HFFc6 (cell line): Measurements from ENCODE around the gene MRPL46. TPM values are rescaled to one million over a fixed set of nuclear protein-coding genes. Genes with fewer than 3 reads are reported as not detected.

Source experiments
- DNase-seq: peaks from one replicate; pipeline ENCODE4 v3.0.0-alpha.2; 2018
- H3K27ac Mint-ChIP-seq: 2 replicates; pipeline ENCODE4 v1.8.0; 2020; ENCODE audit warnings: mild to moderate bottlenecking, mixed read lengths
- H3K27me3 Mint-ChIP-seq: 2 replicates; pipeline ENCODE4 v1.8.0; 2021; ENCODE audit warnings: mild to moderate bottlenecking, moderate library complexity, mixed read lengths; ENCODE audit not compliant: insufficient read depth
- H3K36me3 Mint-ChIP-seq: 2 replicates; pipeline ENCODE4 v1.8.0; 2021; ENCODE audit warnings: low read depth, mixed read lengths
- H3K4me1 Mint-ChIP-seq: 2 replicates; pipeline ENCODE4 v1.8.0; 2020; ENCODE audit warnings: low read depth, mixed read lengths
- H3K4me3 Mint-ChIP-seq: 2 replicates; pipeline ENCODE4 v1.8.0; 2020; ENCODE audit warnings: mild to moderate bottlenecking, moderate library complexity, mixed read lengths
- H3K9me3 Mint-ChIP-seq: 2 replicates; pipeline ENCODE4 v1.8.0; 2020; ENCODE audit warnings: mild to moderate bottlenecking, mixed read lengths
- CTCF ChIP-seq: fragments of 200-600 bp; sonication (generic); IDR thresholded peaks from 2 replicates; pipeline ENCODE4 v1.5.0; 2021; ENCODE audit warnings: antibody characterized with exemption, mild to moderate bottlenecking
- total RNA-seq, 6 experiments: library from RNA; stranded (reverse); fragmentation: NEBNext Ultra II Directional; extraction: Animal tissue kit (Norgen Biotek cat#: 25700); gene quantifications; 2 replicates in 1 of 6; 3 replicates in 5 of 6; pipeline ENCODE4 v1.2.3, GENCODE V29; 2021

MRPL46 gene
- total RNA-seq, 6 experiments from 2014 or later, result 27.3 to 31.3 (median 29.0) TPM

- Mint-ChIP-seq H3K4me3 (no peak overlapping the region; the same call in 1 of the 2 replicates), H3K27ac (no peak overlapping the region), H3K36me3 (no peaks in the 10 kb centered on the region), H3K4me1 (peaks cover 34% of the 10 kb centered on the region), H3K27me3 (peaks cover 2% of the 10 kb centered on the region), H3K9me3 (no peaks in the 10 kb centered on the region)
- DNase-seq, result peak; percentile 62
- peak; percentile 99 for TF ChIP-seq CTCF
Measured at GRCh38 chr15:88450125-88450798, 16.9 kb downstream of the MRPL46 start.

- H3K9me3 Mint-ChIP-seq, result peaks cover under 1% of the 10 kb centered on the region; the same call in 1 of the 2 replicates
- H3K4me3 Mint-ChIP-seq, result no peak overlapping the region
- no peak for DNase-seq
- H3K27ac Mint-ChIP-seq, result no peak overlapping the region
- peaks cover 27% of the 10 kb centered on the region for H3K4me1 Mint-ChIP-seq
- no peaks in the 10 kb centered on the region for H3K36me3 Mint-ChIP-seq
- TF ChIP-seq CTCF, result no peak
- peaks cover 2% of the 10 kb centered on the region; the same call in 1 of the 2 replicates for H3K27me3 Mint-ChIP-seq
Measured at GRCh38 chr15:88449581-88449980, 17.6 kb downstream of the MRPL46 start.

GRCh38 chr15:88448991-88449461, 18.2 kb downstream of the MRPL46 start:
- Mint-ChIP-seq H3K27me3 (no peaks in the 10 kb centered on the region; the same call in 1 of the 2 replicates), H3K27ac (no peak overlapping the region), H3K9me3 (peaks cover 6% of the 10 kb centered on the region), H3K4me1 (peaks cover 21% of the 10 kb centered on the region), H3K4me3 (no peak overlapping the region), H3K36me3 (peaks cover under 1% of the 10 kb centered on the region; the same call in 1 of the 2 replicates)
- no peak for DNase-seq
- no peak for TF ChIP-seq CTCF

- Mint-ChIP-seq H3K4me1 (peaks cover 15% of the 10 kb centered on the region), H3K27me3 (peaks cover 5% of the 10 kb centered on the region; the same call in 1 of the 2 replicates), H3K4me3 (no peak overlapping the region), H3K9me3 (peaks cover 19% of the 10 kb centered on the region), H3K36me3 (peaks cover 8% of the 10 kb centered on the region; the same call in 1 of the 2 replicates), H3K27ac (no peak overlapping the region)
- TF ChIP-seq CTCF, result no peak
- no peak for DNase-seq
Measured at GRCh38 chr15:88447741-88448140, 19.4 kb downstream of the MRPL46 start.

GRCh38 chr15:88447206-88447605, 20.0 kb downstream of the MRPL46 start:
- Mint-ChIP-seq H3K27ac (no peak overlapping the region), H3K27me3 (peaks cover 5% of the 10 kb centered on the region; the same call in 1 of the 2 replicates), H3K9me3 (peaks cover 21% of the 10 kb centered on the region), H3K4me3 (no peak overlapping the region), H3K36me3 (peaks cover 8% of the 10 kb centered on the region; the same call in 1 of the 2 replicates), H3K4me1 (peaks cover 15% of the 10 kb centered on the region)
- DNase-seq, result no peak
- peak; percentile 46; the same call in 1 of the 2 replicates for TF ChIP-seq CTCF
